BE2C (cell line): ENCODE results near the gene CD9.

Experiments
- DNase-seq: peaks from one replicate; pipeline ENCODE4 v3.0.0-alpha.2; 2020
- H3K27me3 ChIP-seq: fragments of 250-450 bp; sonication (Bioruptor Pico); 2 replicates; pipeline ENCODE4 v1.5.1; 2020; ENCODE audit warnings: mild to moderate bottlenecking
- H3K36me3 ChIP-seq: fragments of 250-450 bp; sonication (Bioruptor Pico); 2 replicates; pipeline ENCODE4 v1.5.1; 2020; ENCODE audit warnings: mild to moderate bottlenecking
- H3K4me1 ChIP-seq: fragments of 250-450 bp; sonication (Bioruptor Pico); 2 replicates; pipeline ENCODE4 v1.5.1; 2020
- H3K4me3 ChIP-seq: 2 replicates; pipeline ENCODE4 v1.5.1; 2011; ENCODE audit warnings: low read depth, low read length
- H3K9me3 ChIP-seq: fragments of 250-450 bp; sonication (Bioruptor Pico); 2 replicates; pipeline ENCODE4 v1.5.1; 2020
- CTCF ChIP-seq: IDR thresholded peaks from 2 replicates; pipeline ENCODE4 v1.5.1; 2012; ENCODE audit warnings: mild to moderate bottlenecking, low read depth, low read length

The CD9 gene

DNA sequence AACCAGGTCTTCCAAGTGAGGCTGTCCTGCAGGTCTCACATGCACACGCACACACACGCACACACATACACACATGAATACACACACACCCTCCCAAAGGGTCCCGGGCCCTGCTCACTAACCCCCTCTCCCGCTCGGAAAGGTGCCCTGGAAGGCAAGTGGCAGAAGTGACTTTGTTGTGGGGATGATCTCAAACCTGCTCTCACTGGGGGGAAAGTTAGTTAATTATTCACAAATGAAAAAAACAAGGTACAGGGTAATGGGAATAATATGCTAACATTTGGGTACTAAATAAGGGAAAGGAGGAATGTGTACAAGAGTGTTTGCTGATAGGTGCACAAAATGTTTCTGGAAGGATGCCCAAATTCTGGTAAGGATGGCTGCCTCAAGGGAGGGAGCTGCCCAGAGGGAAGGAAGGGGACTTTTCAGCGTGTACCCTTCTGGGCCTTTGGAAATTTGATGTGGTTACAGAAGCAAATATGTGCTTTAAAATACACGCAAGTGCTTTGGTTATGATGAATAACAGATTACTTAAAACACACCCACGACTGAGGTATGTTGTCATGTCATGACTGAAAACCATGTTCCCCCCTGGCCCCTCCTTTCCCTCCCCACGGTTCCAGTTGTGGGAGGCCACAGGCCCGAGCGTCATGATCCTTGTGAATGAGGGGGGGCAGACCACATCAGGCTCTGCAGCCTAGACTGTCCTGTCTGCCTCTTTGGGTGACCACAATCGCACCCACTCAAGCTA is 66.9 kb downstream of the CD9 start:
- Histone ChIP-seq H3K27me3 (no peaks in the 10 kb centered on the region), H3K9me3 (no peaks in the 10 kb centered on the region), H3K4me3 (no peak overlapping the region), H3K4me1 (peaks cover 36% of the 10 kb centered on the region), H3K36me3 (no peaks in the 10 kb centered on the region)
- DNase-seq: no peak
- no peak for TF ChIP-seq CTCF

- Histone ChIP-seq H3K36me3 (no peaks in the 10 kb centered on the region), H3K4me3 (no peak overlapping the region), H3K27me3 (no peaks in the 10 kb centered on the region), H3K9me3 (no peaks in the 10 kb centered on the region), H3K4me1 (peaks cover 27% of the 10 kb centered on the region)
- no peak for DNase-seq
- TF ChIP-seq CTCF: no peak
Observed at GRCh38 chr12:6268484-6269157, 68.4 kb downstream of the CD9 start.

- TF ChIP-seq CTCF: no peak
- Histone ChIP-seq H3K4me1 (peaks cover 21% of the 10 kb centered on the region), H3K4me3 (no peak overlapping the region), H3K9me3 (no peaks in the 10 kb centered on the region), H3K27me3 (no peaks in the 10 kb centered on the region), H3K36me3 (no peaks in the 10 kb centered on the region)
- DNase-seq: no peak
Observed at GRCh38 chr12:6269986-6270385, 69.8 kb downstream of the CD9 start.

DNA sequence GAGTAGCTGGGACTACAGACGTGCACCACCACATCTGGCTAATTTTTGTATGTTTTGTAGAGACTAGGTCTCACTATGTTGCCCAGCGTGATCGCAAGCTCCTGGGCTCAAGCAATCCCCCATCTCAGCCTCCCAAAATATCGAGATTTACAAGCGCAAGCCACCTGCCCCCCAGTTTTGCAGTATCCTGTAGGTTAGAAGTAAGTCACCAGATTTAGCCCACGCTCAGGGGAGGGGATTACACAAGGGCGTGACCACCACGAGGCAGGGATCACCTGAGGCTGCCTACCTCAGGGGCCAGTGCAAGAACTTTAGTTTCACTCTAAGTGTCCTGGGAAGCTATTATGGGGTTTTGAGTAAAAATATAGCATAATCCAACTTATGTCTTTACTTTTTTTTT is 71.1 kb downstream of the CD9 start:
- TF ChIP-seq CTCF: no peak
- peaks cover 20% of the 10 kb centered on the region for H3K4me1 ChIP-seq
- DNase-seq: no peak

DNA sequence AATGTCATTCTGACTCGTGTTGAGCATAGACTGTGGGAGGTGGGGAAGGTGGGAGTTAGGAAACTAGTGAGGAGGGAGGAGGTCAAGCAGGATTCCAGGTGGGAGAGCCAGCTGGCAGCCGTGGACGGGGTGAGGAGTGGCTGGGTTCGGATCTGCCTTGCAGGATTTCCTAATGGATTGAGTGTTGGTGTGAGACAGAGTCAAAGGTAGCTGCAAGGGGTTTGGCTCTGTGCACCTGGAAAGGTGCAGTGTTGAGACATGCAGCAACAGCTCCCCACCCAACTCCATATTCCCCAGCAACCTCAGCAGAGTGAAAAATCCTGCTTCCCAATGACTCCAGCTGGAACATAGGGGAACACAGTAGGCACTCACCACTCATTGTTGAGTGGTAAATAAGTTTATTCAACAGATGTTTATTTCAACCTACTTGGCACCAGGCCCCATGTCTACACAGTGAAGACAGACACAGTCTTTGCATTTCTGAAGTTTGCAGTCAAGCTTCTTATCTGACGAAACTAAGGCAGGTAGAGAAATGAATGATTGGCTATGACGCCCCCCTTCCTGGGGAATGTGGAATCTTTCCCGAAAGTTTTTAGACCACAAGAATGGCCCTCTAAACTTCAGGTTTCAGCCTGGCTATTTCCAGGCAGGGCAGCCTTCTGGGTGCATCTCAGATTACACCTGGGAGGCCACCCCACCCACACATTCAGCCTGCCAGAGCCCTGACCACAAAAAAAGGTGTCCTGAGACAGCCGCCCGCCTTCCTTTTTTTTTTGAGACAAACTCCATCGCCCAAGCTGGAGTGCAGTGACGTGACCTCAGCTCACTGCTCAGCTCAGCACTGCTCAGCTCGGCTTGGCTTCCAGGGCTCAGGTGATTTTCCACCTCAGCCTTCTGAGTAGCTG is 72.4 kb downstream of the CD9 start:
- no peak for TF ChIP-seq CTCF
- DNase-seq: no peak
- Histone ChIP-seq H3K27me3 (no peaks in the 10 kb centered on the region), H3K9me3 (no peaks in the 10 kb centered on the region), H3K36me3 (no peaks in the 10 kb centered on the region), H3K4me3 (no peak overlapping the region), H3K4me1 (peaks cover 13% of the 10 kb centered on the region)

More for the DNA sequence above, 71.1 kb downstream of the CD9 start:
- Histone ChIP-seq H3K36me3 (no peaks in the 10 kb centered on the region), H3K4me3 (no peak overlapping the region), H3K9me3 (no peaks in the 10 kb centered on the region), H3K27me3 (no peaks in the 10 kb centered on the region)
